ENCODE results near the gene XRCC3.

XRCC3 gene

DNA sequence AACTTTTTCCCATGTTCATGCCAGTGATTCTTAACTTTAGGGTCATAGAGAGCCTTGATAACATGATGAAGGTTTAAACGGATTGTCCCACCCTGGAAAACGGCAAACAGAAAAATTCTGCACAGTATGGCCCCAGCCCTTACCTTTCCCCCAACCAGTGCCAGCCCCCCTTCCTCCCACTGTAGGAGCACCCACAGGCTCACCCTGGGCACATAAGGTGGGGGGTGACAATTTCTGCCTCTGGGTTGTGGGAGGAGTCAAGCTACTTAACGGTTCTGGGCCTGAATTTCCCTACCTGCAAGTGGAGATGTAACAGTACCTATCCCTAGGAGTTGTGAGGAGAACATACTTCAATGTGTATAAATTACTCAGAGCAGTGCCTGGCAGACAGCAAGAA, 18.0 kb downstream of the XRCC3 start:
- WGBS (ENCODE audit: extremely low coverage, insufficient coverage, low lambda C conversion rate): no CpG with 5 or more reads among the region's 3 CpGs
- H3K36me3 ChIP-seq (ENCODE audit: control insufficient read depth, insufficient read depth, low read length): peaks cover 1% of the 10 kb centered on the region

DNA sequence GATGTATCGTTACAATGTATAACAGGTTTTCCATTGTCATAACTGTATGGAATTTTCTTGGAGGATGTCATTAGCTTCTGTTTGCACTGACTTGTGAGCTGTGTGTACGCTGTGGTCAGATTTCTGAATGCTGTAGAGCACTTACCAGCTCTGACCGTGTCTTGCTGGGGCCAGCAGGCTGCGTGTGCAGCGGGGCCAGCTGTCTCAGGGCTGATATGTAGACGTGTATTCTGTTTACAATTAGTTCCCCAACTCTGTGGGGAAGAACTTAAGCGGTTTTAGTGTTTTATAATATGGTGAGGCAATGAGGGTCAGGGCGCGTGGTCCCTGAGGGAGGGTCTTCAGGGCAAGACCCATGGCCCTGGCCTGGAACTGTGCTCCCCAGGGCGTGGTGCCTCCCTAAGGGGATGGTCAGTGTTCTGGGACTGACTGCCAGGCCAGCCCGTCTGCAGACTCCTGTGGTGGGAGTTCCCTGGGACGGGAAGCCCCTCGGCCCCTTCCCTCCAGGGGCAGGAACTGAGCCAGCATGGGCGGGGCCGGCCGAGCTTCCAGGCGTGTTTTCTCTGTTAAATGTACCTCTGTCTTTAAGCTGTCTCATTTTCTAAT, 18.7 kb downstream of the XRCC3 start:
- no peak overlapping the region for H3K27ac ChIP-seq (ENCODE audit: low read depth, low read length)
- H2BK120ac ChIP-seq (ENCODE audit: low read depth, low read length): no peak overlapping the region
- no peaks in the 10 kb centered on the region for H3K79me2 ChIP-seq (ENCODE audit: control insufficient read depth, insufficient read depth, low read length)
- H2AK5ac ChIP-seq (ENCODE audit: low read length): no peak overlapping the region
- no peaks in the 10 kb centered on the region for H3K4me1 ChIP-seq (ENCODE audit: control insufficient read depth, low read depth, low read length)
- no peaks in the 10 kb centered on the region for H3K27me3 ChIP-seq (ENCODE audit: insufficient read depth, low read length, poor library complexity)
- H3K36me3 ChIP-seq (ENCODE audit: control insufficient read depth, insufficient read depth, low read length): peaks cover 1% of the 10 kb centered on the region
- H3K18ac ChIP-seq (ENCODE audit: low read length): no peak overlapping the region
- no peaks in the 10 kb centered on the region for H3K79me1 ChIP-seq (ENCODE audit: low read length)
- H3K4ac ChIP-seq (ENCODE audit: low read depth, low read length): no peak overlapping the region
- no CpG with 5 or more reads among the region's 17 CpGs for WGBS (ENCODE audit: extremely low coverage, insufficient coverage, low lambda C conversion rate)
- H3K56ac ChIP-seq (ENCODE audit: low read length): no peak overlapping the region
- no peak overlapping the region for H4K5ac ChIP-seq (ENCODE audit: low read length)
- no peak overlapping the region for H2BK5ac ChIP-seq (ENCODE audit: low read length)
- H3K23ac ChIP-seq (ENCODE audit: low read length): no peak overlapping the region
- H3K4me3 ChIP-seq (ENCODE audit: low read length): no peak overlapping the region
- H3K9ac ChIP-seq (ENCODE audit: low read length): no peak overlapping the region
- H3K4me2 ChIP-seq (ENCODE audit: low read length): no peak overlapping the region
- H2BK15ac ChIP-seq (replicated peaks; ENCODE audit: low read depth): no peak overlapping the region
- H4K8ac ChIP-seq (ENCODE audit: low read depth, low read length): no peak overlapping the region
- no peak for DNase-seq

More for the DNA sequence above, 18.0 kb downstream of the XRCC3 start:
- Histone ChIP-seq H3K79me2 (ENCODE audit: control insufficient read depth, insufficient read depth, low read length) (no peaks in the 10 kb centered on the region), H4K5ac (ENCODE audit: low read length) (no peak overlapping the region), H2BK5ac (ENCODE audit: low read length) (no peak overlapping the region), H3K27me3 (ENCODE audit: insufficient read depth, low read length, poor library complexity) (no peaks in the 10 kb centered on the region), H3K23ac (ENCODE audit: low read length) (no peak overlapping the region), H3K4me1 (ENCODE audit: control insufficient read depth, low read depth, low read length) (no peaks in the 10 kb centered on the region), H4K8ac (ENCODE audit: low read depth, low read length) (no peak overlapping the region), H2BK15ac (replicated peaks; ENCODE audit: low read depth) (no peak overlapping the region), H3K27ac (ENCODE audit: low read depth, low read length) (no peak overlapping the region), H3K18ac (ENCODE audit: low read length) (no peak overlapping the region), H3K4ac (ENCODE audit: low read depth, low read length) (no peak overlapping the region), H2BK120ac (ENCODE audit: low read depth, low read length) (no peak overlapping the region), H3K9ac (ENCODE audit: low read length) (no peak overlapping the region), H3K4me3 (ENCODE audit: low read length) (no peak overlapping the region), H2AK5ac (ENCODE audit: low read length) (no peak overlapping the region), H3K79me1 (ENCODE audit: low read length) (no peaks in the 10 kb centered on the region), H3K56ac (ENCODE audit: low read length) (no peak overlapping the region), H3K4me2 (ENCODE audit: low read length) (no peak overlapping the region)
- no peak for DNase-seq

DNA sequence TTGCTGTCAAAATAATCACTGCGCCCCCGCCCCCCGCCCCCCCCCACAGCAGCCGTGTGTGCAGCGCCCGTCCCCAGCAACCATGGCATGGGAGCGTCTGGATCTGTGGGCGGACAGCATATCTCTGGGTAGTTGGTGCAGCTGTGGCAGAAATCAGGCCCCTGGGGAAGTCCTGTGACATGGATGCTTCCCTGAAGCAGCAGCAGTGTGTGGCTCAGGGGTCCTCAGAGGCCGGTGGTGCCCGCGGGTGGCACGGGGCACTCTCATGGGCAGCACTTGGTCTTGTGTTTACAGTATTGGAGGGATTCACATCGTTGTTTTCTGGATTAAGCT, 19.2 kb downstream of the XRCC3 start:
- no peak for DNase-seq
- H3K4me1 ChIP-seq (ENCODE audit: control insufficient read depth, low read depth, low read length): no peaks in the 10 kb centered on the region
- no peak overlapping the region for H3K4me3 ChIP-seq (ENCODE audit: low read length)
- H2AK5ac ChIP-seq (ENCODE audit: low read length): no peak overlapping the region
- H3K79me2 ChIP-seq (ENCODE audit: control insufficient read depth, insufficient read depth, low read length): no peaks in the 10 kb centered on the region
- H3K56ac ChIP-seq (ENCODE audit: low read length): no peak overlapping the region
- H3K4ac ChIP-seq (ENCODE audit: low read depth, low read length): no peak overlapping the region
- no peak overlapping the region for H2BK15ac ChIP-seq (replicated peaks; ENCODE audit: low read depth)
- H2BK5ac ChIP-seq (ENCODE audit: low read length): no peak overlapping the region
- H3K27ac ChIP-seq (ENCODE audit: low read depth, low read length): no peak overlapping the region
- no peak overlapping the region for H2BK120ac ChIP-seq (ENCODE audit: low read depth, low read length)
- WGBS (ENCODE audit: extremely low coverage, insufficient coverage, low lambda C conversion rate): no CpG with 5 or more reads among the region's 13 CpGs
- no peak overlapping the region for H3K4me2 ChIP-seq (ENCODE audit: low read length)
- H3K9ac ChIP-seq (ENCODE audit: low read length): no peak overlapping the region
- H3K79me1 ChIP-seq (ENCODE audit: low read length): no peaks in the 10 kb centered on the region
- no peak overlapping the region for H3K18ac ChIP-seq (ENCODE audit: low read length)
- no peak overlapping the region for H4K5ac ChIP-seq (ENCODE audit: low read length)
- no peak overlapping the region for H3K23ac ChIP-seq (ENCODE audit: low read length)
- H4K8ac ChIP-seq (ENCODE audit: low read depth, low read length): no peak overlapping the region
- H3K27me3 ChIP-seq (ENCODE audit: insufficient read depth, low read length, poor library complexity): no peaks in the 10 kb centered on the region
- H3K36me3 ChIP-seq (ENCODE audit: control insufficient read depth, insufficient read depth, low read length): peaks cover 1% of the 10 kb centered on the region

DNA sequence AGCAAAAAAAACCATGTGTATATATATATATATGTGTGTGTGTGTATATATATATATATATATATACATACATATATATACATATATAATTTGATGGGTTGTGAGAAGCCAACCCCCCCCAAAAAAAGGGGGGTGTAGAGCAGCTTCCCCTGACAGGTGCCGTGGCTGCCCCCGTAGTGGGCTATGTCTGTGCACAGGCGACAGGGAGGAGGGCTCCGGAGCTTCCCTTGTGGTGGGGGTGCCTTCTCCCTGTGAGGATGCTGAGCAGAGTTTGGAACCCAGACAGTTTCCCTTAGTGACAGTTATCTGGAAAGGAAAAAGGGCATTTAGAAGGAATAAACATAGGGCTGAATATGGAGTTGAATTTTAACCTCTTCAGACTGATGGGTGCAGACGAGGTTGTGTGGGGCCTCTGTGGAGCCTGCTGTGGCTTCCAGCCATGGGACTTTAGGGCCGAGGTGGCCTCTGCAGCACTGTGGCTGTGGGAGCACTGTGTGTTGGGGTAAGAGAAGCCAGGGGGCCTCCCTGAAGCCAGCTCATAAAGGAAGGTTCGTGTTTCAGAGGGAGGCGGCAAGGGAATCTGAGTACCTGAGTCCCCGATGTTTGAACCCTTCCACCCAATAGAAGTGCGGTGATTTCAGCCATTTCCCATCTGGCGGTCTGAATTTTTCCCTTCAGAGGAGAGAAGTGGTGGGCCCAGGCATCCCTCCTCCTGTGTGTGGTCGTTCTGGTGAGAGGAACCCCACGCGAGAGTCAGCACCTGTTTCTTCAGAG, 19.8 kb downstream of the XRCC3 start:
- no peak overlapping the region for H4K8ac ChIP-seq (ENCODE audit: low read depth, low read length)
- H3K79me1 ChIP-seq (ENCODE audit: low read length): no peaks in the 10 kb centered on the region
- H3K4me2 ChIP-seq (ENCODE audit: low read length): no peak overlapping the region
- no peaks in the 10 kb centered on the region for H3K79me2 ChIP-seq (ENCODE audit: control insufficient read depth, insufficient read depth, low read length)
- no CpG with 5 or more reads among the region's 14 CpGs for WGBS (ENCODE audit: extremely low coverage, insufficient coverage, low lambda C conversion rate)
- H3K27ac ChIP-seq (ENCODE audit: low read depth, low read length): no peak overlapping the region
- no peak overlapping the region for H4K5ac ChIP-seq (ENCODE audit: low read length)
- no peak overlapping the region for H2BK5ac ChIP-seq (ENCODE audit: low read length)
- H3K18ac ChIP-seq (ENCODE audit: low read length): no peak overlapping the region
- H2BK120ac ChIP-seq (ENCODE audit: low read depth, low read length): no peak overlapping the region
- H3K4me1 ChIP-seq (ENCODE audit: control insufficient read depth, low read depth, low read length): no peaks in the 10 kb centered on the region
- no peak overlapping the region for H3K23ac ChIP-seq (ENCODE audit: low read length)
- H3K9ac ChIP-seq (ENCODE audit: low read length): no peak overlapping the region
- no peak overlapping the region for H3K56ac ChIP-seq (ENCODE audit: low read length)
- no peak for DNase-seq
- no peak overlapping the region for H2BK15ac ChIP-seq (replicated peaks; ENCODE audit: low read depth)
- no peak overlapping the region for H3K4ac ChIP-seq (ENCODE audit: low read depth, low read length)
- H3K4me3 ChIP-seq (ENCODE audit: low read length): no peak overlapping the region
- no peak overlapping the region for H2AK5ac ChIP-seq (ENCODE audit: low read length)
- peaks cover 1% of the 10 kb centered on the region for H3K36me3 ChIP-seq (ENCODE audit: control insufficient read depth, insufficient read depth, low read length)
- no peaks in the 10 kb centered on the region for H3K27me3 ChIP-seq (ENCODE audit: insufficient read depth, low read length, poor library complexity)

DNA sequence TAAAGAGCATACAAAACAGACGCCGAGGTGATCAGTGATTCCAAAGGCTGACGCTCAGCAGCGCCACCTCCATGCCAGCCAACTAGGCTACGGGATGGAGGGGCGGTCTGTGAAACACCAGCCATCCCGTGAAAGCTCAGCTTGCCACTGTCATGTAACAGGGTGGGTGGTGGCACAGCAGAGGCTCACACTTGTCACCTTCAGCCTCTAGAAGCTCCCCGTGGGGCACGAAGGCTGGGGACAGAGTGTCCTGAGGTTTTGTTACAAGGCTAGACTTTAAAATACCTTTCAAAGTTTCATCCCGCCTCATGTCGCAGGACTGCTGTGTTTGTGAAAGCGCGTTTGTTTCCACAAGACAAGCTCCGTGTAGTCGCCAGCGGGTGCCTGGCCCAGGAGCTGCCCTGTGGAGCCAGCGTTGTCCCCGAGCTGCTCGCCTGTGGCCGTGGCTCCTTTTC, 20.7 kb downstream of the XRCC3 start:
- Histone ChIP-seq H2BK15ac (replicated peaks; ENCODE audit: low read depth) (no peak overlapping the region), H3K27ac (ENCODE audit: low read depth, low read length) (no peak overlapping the region), H3K4me1 (ENCODE audit: control insufficient read depth, low read depth, low read length) (no peaks in the 10 kb centered on the region), H3K9ac (ENCODE audit: low read length) (no peak overlapping the region), H3K36me3 (ENCODE audit: control insufficient read depth, insufficient read depth, low read length) (peaks cover 1% of the 10 kb centered on the region), H3K79me1 (ENCODE audit: low read length) (peaks cover 3% of the 10 kb centered on the region), H2BK5ac (ENCODE audit: low read length) (no peak overlapping the region), H3K18ac (ENCODE audit: low read length) (no peak overlapping the region), H3K27me3 (ENCODE audit: insufficient read depth, low read length, poor library complexity) (no peaks in the 10 kb centered on the region), H3K23ac (ENCODE audit: low read length) (no peak overlapping the region), H2AK5ac (ENCODE audit: low read length) (no peak overlapping the region), H3K4me2 (ENCODE audit: low read length) (no peak overlapping the region), H2BK120ac (ENCODE audit: low read depth, low read length) (no peak overlapping the region), H3K79me2 (ENCODE audit: control insufficient read depth, insufficient read depth, low read length) (no peaks in the 10 kb centered on the region), H4K5ac (ENCODE audit: low read length) (no peak overlapping the region), H3K56ac (ENCODE audit: low read length) (no peak overlapping the region), H3K4me3 (ENCODE audit: low read length) (no peak overlapping the region), H3K4ac (ENCODE audit: low read depth, low read length) (no peak overlapping the region), H4K8ac (ENCODE audit: low read depth, low read length) (no peak overlapping the region)
- DNase-seq: no peak
- no CpG with 5 or more reads among the region's 20 CpGs for WGBS (ENCODE audit: extremely low coverage, insufficient coverage, low lambda C conversion rate)

All from mesendoderm (in vitro differentiated cells).